Skeletal muscle tissue (tissue), 4 donors: Measurements from ENCODE around the gene GSX2. TPM values are rescaled to one million over a fixed set of nuclear protein-coding genes. Genes with fewer than 3 reads are reported as not detected.
"Not testable (repeated sequence)": the region's sequence is repeated elsewhere in the genome, so short reads cannot be mapped to it uniquely, and the experiment has no call there.

ENCODE experiments used
- H3K27ac ChIP-seq: one replicate; pipeline ENCODE4 v1.7.0; 2013; ENCODE audit warnings: mild to moderate bottlenecking, low read depth, low read length, inconsistent platforms
- H3K27me3 ChIP-seq, 3 donors: one replicate each; pipeline ENCODE4 v1.7.0; 2013; ENCODE audit warnings: low read length in 3 of 3; ENCODE audit not compliant: control insufficient read depth in 3 of 3, insufficient read depth in 3 of 3
- H3K36me3 ChIP-seq, 3 donors: one replicate each; pipeline ENCODE4 v1.7.0; 2013; ENCODE audit warnings: low read length in 3 of 3; ENCODE audit not compliant: control insufficient read depth in 3 of 3, insufficient read depth in 3 of 3
- H3K4me1 ChIP-seq, 3 donors: one replicate each; pipeline ENCODE4 v1.7.0; 2013; ENCODE audit warnings: low read length in 3 of 3, mild to moderate bottlenecking in 3 of 3; ENCODE audit not compliant: control insufficient read depth in 3 of 3, insufficient read depth in 3 of 3
- H3K4me3 ChIP-seq, 3 donors: one replicate each; pipeline ENCODE4 v1.7.0; 2013; ENCODE audit warnings: low read length in 3 of 3
- H3K9ac ChIP-seq, 3 donors: one replicate each; pipeline ENCODE4 v1.7.0; 2013; ENCODE audit warnings: low read length in 3 of 3, mild to moderate bottlenecking in 3 of 3, moderate library complexity in 2 of 3, low read depth in 1 of 3
- H3K9me3 ChIP-seq, 3 donors: one replicate each; pipeline ENCODE4 v1.7.0; 2013; ENCODE audit warnings: low read length in 3 of 3; ENCODE audit not compliant: control insufficient read depth in 3 of 3
- total RNA-seq: library from RNA; depleted of rRNA; stranded (reverse); fragments of >200 nt; gene quantifications from one replicate; pipeline ENCODE4 v1.2.3, GENCODE V29; 2014
- donor health status: Osteomylitis.

Gene GSX2
- total RNA-seq, 1 donor from 2014 or later, result not detected

DNA sequence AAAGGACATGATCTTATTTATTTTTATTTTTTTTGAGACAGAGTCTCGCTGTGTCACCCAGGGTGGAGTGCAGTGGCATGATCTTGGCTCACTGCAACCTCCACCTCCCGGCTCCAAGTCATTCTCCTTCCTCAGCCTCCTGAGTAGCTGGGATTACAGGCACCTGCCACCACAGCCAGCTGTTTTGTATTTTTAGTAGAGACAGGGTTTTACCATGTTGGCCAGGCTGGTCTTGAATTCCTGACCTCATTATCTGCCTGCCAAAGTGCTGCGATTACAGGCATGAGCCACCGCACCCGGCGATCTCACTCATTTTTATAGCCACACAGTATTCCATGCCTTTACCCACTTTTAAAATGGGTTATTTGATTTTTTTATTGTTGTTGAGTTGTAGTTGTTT is 16.3 kb downstream of the GSX2 start:
- H3K36me3 ChIP-seq, H3K9ac ChIP-seq, H3K9me3 ChIP-seq, H3K27me3 ChIP-seq, H3K27ac ChIP-seq, H3K4me3 ChIP-seq, H3K4me1 ChIP-seq: not testable (repeated sequence)

DNA sequence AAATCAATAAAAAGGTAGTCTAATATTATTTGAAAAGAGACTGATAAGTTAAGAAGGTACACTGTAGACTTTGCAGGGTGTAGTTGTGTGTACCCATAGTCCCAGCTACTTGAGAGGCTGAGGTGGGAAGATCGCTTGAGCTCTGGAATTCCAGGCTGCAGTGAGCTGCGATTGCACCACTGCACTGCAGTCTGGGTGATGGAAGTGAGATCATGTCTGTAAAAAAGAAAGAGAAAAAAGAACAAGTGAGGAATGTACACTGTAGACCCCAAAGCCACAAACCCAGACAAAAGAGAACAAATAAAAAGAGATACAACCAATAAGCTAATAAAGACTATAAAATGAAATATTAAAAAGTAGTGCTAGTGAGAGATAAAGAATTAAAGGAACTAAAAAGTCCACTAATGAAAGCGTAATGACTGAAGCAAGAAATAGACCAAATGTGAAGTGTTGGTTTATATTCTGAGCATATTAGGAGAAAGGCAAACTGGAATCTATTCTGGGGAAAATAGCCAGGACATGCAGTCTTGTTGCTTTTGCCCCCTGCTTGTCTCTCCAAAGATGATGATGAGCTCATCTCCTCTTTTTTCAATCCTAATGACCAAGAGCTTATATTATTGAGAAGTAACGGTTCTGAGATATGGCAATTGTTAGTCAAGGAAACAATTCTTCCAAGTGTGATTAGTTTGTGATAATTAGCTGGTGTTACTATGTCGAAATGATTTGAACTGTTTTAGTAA is 19.1 kb downstream of the GSX2 start:
- Histone ChIP-seq H3K27me3 (no peaks in the 10 kb centered on the region), H3K27ac (no peak overlapping the region), H3K36me3 (no peaks in the 10 kb centered on the region), H3K9ac (no peak overlapping the region), H3K9me3 (no peaks in the 10 kb centered on the region), H3K4me3 (no peak overlapping the region), H3K4me1 (no peaks in the 10 kb centered on the region)

DNA sequence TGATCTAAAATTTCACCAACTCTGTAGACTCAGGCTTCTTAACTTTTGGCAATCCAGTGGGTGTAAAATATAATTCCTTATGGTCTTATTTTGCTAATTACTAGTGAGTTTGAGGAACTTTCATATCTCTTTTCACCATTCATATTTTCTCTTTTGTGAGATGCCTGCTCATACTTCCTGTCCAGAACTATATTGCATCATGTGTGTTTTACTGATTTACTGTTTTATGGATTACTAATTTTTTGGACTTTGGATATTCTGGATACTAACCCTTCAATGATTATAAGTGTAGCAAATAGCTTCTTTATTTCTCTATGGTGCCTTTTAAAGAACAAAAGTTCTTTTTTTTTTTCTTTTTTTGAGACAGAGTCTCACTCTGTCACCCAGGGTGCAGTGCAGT is 20.6 kb downstream of the GSX2 start:
- Histone ChIP-seq H3K9me3 (no peaks in the 10 kb centered on the region), H3K27me3 (no peaks in the 10 kb centered on the region), H3K4me1 (no peaks in the 10 kb centered on the region)

DNA sequence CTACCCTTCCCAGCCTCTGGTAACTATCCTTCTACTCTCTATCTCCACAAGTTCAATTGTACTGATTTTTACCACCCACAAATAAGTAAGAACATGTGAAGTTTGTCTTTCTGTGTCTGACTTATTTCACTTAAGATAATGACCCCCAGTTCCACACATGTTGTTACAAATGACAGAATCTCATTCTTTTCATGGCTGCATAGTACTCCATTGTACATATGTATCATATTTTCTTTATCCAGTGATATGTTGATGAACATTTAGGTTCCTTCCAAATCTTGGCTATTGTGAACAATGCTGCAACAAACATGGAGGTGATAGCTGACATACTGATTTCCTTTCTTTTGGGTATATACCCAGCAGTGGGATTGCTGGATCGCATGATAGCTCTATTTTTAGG is 27.7 kb downstream of the GSX2 start:
- Histone ChIP-seq H3K36me3 (no peaks in the 10 kb centered on the region), H3K9me3 (peaks cover 0 to 5% (median under 1%) of the 10 kb centered on the region in 3 donors), H3K4me1 (no peaks in the 10 kb centered on the region), H3K9ac (no peak overlapping the region), H3K27ac (no peak overlapping the region), H3K27me3 (no peaks in the 10 kb centered on the region), H3K4me3 (no peak overlapping the region)

More for the DNA sequence above, 20.6 kb downstream of the GSX2 start:
- H3K9ac ChIP-seq, result no peak overlapping the region
- H3K36me3 ChIP-seq, result no peaks in the 10 kb centered on the region
- no peak overlapping the region for H3K27ac ChIP-seq
- H3K4me3 ChIP-seq, result no peak overlapping the region

DNA sequence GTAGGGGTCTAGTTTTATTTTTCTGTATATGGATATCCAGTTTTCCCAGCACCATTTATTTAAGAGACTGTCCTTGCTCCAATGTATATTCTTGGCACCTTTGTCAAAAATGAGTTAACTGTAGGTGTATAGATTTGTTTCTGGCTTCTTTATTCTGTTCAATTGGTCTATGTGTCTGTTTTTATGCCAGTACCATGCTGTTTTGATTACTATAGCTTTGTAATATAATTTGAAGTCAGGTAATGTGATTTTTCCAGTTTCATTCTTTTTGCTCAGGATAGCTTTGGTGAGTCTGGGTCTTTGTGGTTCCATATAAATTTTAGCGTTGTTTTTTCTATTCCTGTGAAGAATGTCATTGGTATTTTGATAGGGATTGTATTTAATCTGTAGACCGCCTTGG is 28.7 kb downstream of the GSX2 start:
- not testable (repeated sequence) for H3K9ac ChIP-seq, H3K4me3 ChIP-seq, H3K36me3 ChIP-seq, H3K27ac ChIP-seq, H3K9me3 ChIP-seq, H3K4me1 ChIP-seq, H3K27me3 ChIP-seq

DNA sequence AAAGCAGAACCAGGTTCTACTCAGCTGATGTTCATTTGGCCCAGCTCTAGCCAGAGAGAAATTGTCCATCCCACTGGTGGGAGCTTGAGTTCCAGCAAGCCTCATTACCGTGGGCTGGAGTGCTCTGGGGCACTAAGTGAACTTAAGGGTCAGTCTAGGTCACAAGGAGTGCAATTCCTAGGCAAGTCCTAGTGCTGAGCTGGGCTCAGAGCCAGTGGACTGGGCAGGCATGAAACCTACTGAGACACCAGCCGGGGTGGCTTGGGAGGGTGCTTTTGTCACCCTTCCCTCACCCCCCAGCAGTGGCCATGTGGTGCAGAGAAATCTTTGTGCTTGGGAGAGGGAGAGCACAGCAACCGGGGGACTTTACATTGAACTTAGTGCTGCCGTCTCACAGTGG is 39.4 kb downstream of the GSX2 start:
- no peak overlapping the region for H3K27ac ChIP-seq
- no peaks in the 10 kb centered on the region for H3K36me3 ChIP-seq
- H3K4me3 ChIP-seq, result no peak overlapping the region
- H3K9me3 ChIP-seq, result no peaks in the 10 kb centered on the region
- no peaks in the 10 kb centered on the region for H3K4me1 ChIP-seq
- H3K9ac ChIP-seq, result no peak overlapping the region
- no peaks in the 10 kb centered on the region for H3K27me3 ChIP-seq

DNA sequence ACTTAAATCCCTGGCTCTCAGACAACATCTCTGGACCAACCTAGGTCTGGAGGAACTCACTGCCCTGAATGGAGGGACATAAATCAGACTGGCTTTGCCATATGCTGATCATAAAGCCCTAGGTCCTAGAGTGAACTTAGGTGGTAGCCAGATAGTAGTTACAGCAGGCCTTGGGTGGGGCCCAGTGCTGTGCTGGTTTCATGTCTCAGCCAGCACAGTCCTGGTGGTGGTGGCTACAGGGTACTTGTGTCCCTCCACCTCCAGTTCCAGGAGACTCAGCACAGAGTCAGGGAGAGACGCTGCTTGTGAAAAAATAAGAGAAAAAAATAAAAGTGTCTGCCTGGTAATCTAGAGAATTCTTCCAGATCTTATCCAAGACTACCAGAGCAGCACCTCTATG is 40.3 kb downstream of the GSX2 start:
- Histone ChIP-seq H3K4me3 (no peak overlapping the region), H3K27ac (no peak overlapping the region), H3K9me3 (no peaks in the 10 kb centered on the region), H3K9ac (no peak overlapping the region), H3K27me3 (no peaks in the 10 kb centered on the region), H3K4me1 (no peaks in the 10 kb centered on the region), H3K36me3 (no peaks in the 10 kb centered on the region)

DNA sequence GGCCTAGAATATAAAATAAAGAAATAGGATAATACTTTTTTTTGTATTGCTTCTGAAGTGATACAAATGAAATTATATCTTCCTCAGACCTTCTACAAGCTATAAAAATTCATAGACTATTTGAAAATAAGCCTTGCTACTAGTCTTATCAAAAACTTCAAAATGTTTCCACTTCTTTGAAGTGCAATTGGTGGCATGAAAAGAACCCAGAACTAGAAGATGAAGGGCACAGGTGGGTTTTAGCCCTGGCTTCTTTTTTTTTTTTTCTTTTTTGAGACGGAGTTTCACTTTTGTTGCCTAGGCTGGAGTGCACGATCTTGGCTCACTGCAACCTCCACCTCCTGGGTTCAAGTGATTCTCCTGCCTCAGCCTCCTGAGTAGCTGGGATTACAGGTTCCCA is 44.2 kb downstream of the GSX2 start:
- H3K4me1 ChIP-seq, result no peaks in the 10 kb centered on the region
- no peak overlapping the region for H3K27ac ChIP-seq
- H3K9ac ChIP-seq, result no peak overlapping the region
- no peaks in the 10 kb centered on the region for H3K9me3 ChIP-seq
- no peaks in the 10 kb centered on the region for H3K27me3 ChIP-seq
- no peaks in the 10 kb centered on the region for H3K36me3 ChIP-seq
- no peak overlapping the region for H3K4me3 ChIP-seq

DNA sequence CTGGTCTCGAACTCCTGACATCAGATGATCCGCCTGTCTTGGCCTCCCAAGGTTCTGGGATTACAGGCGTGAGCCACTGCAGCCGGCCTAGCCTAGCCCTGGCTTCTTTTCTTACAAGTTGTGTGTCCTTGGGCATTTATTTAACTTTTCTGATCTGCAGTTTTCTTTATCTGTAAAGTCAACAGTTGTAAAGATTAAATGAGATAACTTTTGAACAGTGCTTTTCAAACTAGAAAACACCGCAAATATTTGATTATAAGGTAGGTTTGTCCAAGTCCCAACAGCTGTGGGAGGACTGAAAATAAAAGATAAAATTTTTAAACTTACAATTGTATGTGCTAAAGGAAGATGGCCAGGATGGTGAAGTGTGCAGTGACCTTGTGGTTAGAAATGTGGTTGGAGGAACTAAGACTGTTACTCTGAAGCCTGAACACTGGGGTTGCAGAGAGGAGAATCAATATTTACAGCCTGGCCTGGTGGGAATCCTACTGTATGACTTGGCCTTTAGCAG is 44.8 kb downstream of the GSX2 start:
- no peaks in the 10 kb centered on the region for H3K36me3 ChIP-seq
- no peaks in the 10 kb centered on the region for H3K9me3 ChIP-seq
- no peaks in the 10 kb centered on the region for H3K27me3 ChIP-seq
- no peaks in the 10 kb centered on the region for H3K4me1 ChIP-seq
- no peak overlapping the region for H3K9ac ChIP-seq
- H3K4me3 ChIP-seq, result no peak overlapping the region
- H3K27ac ChIP-seq, result no peak overlapping the region

DNA sequence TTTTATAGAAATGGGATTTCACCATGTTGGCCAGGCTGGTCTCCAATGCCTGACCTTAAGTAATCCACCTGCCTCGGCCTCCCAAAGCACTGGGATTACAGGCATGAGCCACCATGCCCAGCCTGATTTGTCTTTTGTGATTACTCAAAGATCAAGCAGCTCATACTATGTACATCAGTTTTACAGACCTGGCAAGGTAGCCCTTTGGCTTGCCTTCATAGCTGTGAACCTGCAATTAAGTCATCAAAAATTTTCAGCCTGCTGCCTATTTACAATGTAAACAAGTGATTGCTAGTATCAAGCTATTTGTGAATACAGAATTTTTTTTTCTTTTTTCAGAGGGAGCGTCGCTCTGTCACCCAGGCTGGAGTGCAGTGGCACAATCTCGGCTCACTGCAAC is 46.2 kb downstream of the GSX2 start:
- H3K27me3 ChIP-seq, result no peaks in the 10 kb centered on the region
- no peak overlapping the region for H3K9ac ChIP-seq
- H3K9me3 ChIP-seq, result peaks cover 0 to 3% (median 0%) of the 10 kb centered on the region in 3 donors
- H3K4me1 ChIP-seq, result no peaks in the 10 kb centered on the region
- H3K4me3 ChIP-seq, result no peak overlapping the region
- no peaks in the 10 kb centered on the region for H3K36me3 ChIP-seq
- no peak overlapping the region for H3K27ac ChIP-seq
